ENCODE measurements around the gene CX3CL1. TPM values are rescaled to one million over a fixed set of nuclear protein-coding genes. Genes with fewer than 3 reads are reported as not detected.

CX3CL1 gene
- total RNA-seq, 6 donors from 2014 or later, result 6.3 to 106 (median 31.7) TPM

DNA sequence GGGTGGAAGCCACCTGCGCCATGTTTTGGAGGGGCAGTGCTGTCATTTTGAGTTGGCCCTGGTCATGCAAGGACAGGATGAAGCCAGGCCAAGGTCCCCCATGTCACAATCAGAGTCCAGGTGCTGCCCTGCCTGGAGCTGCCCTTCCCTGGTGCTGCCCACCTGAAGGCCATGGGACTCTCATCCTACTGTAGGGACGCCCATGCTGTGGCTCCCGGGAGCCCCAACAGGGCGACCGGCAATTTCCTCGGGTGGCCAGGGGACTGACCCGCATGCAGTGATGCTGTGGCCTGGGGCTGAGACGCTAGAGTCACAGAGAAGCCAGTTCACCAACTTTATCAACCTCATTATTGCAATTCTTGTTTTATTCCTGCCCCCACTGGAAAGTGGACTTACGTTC is 40.3 kb downstream of the CX3CL1 start:
- ATAC-seq (ENCODE audit: low FRiP score in 2 of 2), result no peak
- H3K36me3 ChIP-seq, result no peaks in the 10 kb centered on the region
- H3K27me3 ChIP-seq, result no peaks in the 10 kb centered on the region
- TF ChIP-seq EP300 (IDR thresholded peaks at IDR 0.05) (no peak), POLR2A (IDR thresholded peaks at IDR 0.05) (no peak), POLR2AphosphoS5 (IDR thresholded peaks at IDR 0.05) (no peak)
- no peak overlapping the region for H3K4me3 ChIP-seq
- H3K9me3 ChIP-seq, result no peaks in the 10 kb centered on the region
- DNase-seq, result peak in 1 of 2 donors; percentile 43
- no peak overlapping the region for H3K27ac ChIP-seq
- WGBS, 2 donors, result 84 to 87% methylated on average over 2 to 9 of the region's 9 CpGs
- H3K4me1 ChIP-seq, result peaks cover 32 to 45% (median 42%) of the 10 kb centered on the region in 4 donors

DNA sequence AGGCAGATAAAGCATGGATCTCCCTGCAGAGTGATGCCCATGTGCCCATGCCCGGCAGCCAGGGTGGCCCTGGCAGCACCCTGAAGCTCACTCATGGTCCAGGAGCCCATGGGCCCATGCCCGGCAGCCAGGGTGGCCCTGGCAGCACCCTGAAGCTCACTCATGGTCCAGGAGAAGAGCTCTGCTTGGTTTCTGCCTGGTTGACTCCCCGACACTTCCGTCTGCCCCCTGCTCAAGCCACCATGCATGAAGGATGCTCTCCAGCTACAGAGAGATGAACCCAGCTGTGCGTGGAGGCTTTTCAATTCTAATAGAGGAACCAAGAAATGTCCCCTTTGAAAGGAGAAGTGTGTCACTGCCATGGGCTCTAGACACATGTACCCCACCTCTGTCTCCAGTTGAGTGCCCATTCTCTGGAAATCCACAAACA is 41.0 kb downstream of the CX3CL1 start:
- 83 to 100% methylated on average over 1 to 5 of the region's 5 CpGs for WGBS, 2 donors

DNA sequence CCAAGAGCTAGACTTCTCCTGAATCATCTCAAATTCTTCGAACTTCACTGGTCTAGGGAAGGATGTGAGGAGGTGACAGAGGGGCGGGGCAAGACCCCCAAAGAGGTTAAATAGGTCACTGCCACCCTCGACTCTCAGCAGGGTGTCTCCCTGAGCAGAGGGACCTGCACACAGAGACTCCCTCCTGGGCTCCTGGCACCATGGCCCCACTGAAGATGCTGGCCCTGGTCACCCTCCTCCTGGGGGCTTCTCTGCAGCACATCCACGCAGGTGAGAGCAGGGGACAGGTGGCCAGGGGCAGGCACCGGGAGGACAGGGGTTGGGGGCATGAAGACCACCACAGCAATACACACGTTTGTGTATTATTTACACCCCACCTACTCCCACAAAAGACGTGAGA is 41.4 kb downstream of the CX3CL1 start:
- Histone ChIP-seq H3K36me3 (no peaks in the 10 kb centered on the region), H3K27me3 (no peaks in the 10 kb centered on the region), H3K4me1 (peaks cover 31 to 50% (median 49%) of the 10 kb centered on the region in 4 donors), H3K4me3 (no peak overlapping the region), H3K9me3 (no peaks in the 10 kb centered on the region), H3K27ac (no peak overlapping the region)
- ATAC-seq (ENCODE audit: low FRiP score in 2 of 2), result no peak
- DNase-seq, result peak in 1 of 2 donors; percentile 36
- no peak for TF ChIP-seq POLR2A (IDR thresholded peaks at IDR 0.05)
- no peak for TF ChIP-seq EP300 (IDR thresholded peaks at IDR 0.05)
- TF ChIP-seq POLR2AphosphoS5 (IDR thresholded peaks at IDR 0.05), result no peak
- TF ChIP-seq, protein P1, sequence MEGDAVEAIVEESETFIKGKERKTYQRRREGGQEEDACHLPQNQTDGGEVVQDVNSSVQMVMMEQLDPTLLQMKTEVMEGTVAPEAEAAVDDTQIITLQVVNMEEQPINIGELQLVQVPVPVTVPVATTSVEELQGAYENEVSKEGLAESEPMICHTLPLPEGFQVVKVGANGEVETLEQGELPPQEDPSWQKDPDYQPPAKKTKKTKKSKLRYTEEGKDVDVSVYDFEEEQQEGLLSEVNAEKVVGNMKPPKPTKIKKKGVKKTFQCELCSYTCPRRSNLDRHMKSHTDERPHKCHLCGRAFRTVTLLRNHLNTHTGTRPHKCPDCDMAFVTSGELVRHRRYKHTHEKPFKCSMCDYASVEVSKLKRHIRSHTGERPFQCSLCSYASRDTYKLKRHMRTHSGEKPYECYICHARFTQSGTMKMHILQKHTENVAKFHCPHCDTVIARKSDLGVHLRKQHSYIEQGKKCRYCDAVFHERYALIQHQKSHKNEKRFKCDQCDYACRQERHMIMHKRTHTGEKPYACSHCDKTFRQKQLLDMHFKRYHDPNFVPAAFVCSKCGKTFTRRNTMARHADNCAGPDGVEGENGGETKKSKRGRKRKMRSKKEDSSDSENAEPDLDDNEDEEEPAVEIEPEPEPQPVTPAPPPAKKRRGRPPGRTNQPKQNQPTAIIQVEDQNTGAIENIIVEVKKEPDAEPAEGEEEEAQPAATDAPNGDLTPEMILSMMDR (IDR thresholded peaks at IDR 0.05), result no peak
- 76 to 82% methylated on average over 7 of the region's 7 CpGs for WGBS, 2 donors

More for the DNA sequence above, 41.0 kb downstream of the CX3CL1 start:
- Histone ChIP-seq H3K9me3 (no peaks in the 10 kb centered on the region), H3K4me3 (no peak overlapping the region), H3K27ac (no peak overlapping the region), H3K36me3 (no peaks in the 10 kb centered on the region), H3K4me1 (peaks cover 32 to 48% (median 46%) of the 10 kb centered on the region in 4 donors), H3K27me3 (no peaks in the 10 kb centered on the region)
- no peak for TF ChIP-seq EP300 (IDR thresholded peaks at IDR 0.05)
- no peak for TF ChIP-seq POLR2A (IDR thresholded peaks at IDR 0.05)
- TF ChIP-seq, protein P1 (IDR thresholded peaks at IDR 0.05), result no peak
- no peak for TF ChIP-seq POLR2AphosphoS5 (IDR thresholded peaks at IDR 0.05)
- ATAC-seq (ENCODE audit: low FRiP score in 2 of 2) (no peak), DNase-seq (peak in 1 of 2 donors; percentile 69)

DNA sequence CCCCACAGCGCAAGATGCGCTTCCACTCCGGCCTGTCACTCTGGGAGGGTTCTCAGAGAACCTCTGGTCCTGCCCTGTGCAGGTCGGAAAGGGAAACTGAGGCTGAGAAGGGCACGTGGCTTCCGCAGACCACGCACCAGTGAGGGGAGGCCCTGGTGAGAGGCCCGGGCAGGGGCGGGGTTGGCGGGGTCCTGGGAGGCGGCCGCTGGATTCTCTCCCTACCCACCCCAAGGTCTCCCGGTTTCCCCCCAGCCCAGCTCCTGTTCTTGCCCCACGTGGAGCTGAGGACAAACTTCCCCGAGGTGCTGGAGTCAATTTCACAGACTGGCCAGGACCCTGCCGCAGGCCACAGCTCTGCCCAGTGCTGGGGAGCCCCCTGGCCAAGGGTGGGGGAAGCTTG is 43.8 kb downstream of the CX3CL1 start:
- Histone ChIP-seq H3K27ac (peak overlapping the region in 3 of 4 donors; percentile 18 to 72 (median 27)), H3K4me3 (no peak overlapping the region), H3K4me1 (peaks cover 22 to 39% (median 38%) of the 10 kb centered on the region in 4 donors), H3K9me3 (no peaks in the 10 kb centered on the region), H3K27me3 (no peaks in the 10 kb centered on the region), H3K36me3 (no peaks in the 10 kb centered on the region)
- WGBS, 2 donors, result 83 to 95% methylated on average over 7 to 16 of the region's 16 CpGs
- DNase-seq (peak in 1 of 2 donors; percentile 80), ATAC-seq (ENCODE audit: low FRiP score in 2 of 2) (no peak)
- TF ChIP-seq EP300 (IDR thresholded peaks at IDR 0.05), result no peak
- TF ChIP-seq, protein P1 (IDR thresholded peaks at IDR 0.05), result no peak
- no peak for TF ChIP-seq POLR2AphosphoS5 (IDR thresholded peaks at IDR 0.05)
- TF ChIP-seq POLR2A (IDR thresholded peaks at IDR 0.05), result no peak

DNA sequence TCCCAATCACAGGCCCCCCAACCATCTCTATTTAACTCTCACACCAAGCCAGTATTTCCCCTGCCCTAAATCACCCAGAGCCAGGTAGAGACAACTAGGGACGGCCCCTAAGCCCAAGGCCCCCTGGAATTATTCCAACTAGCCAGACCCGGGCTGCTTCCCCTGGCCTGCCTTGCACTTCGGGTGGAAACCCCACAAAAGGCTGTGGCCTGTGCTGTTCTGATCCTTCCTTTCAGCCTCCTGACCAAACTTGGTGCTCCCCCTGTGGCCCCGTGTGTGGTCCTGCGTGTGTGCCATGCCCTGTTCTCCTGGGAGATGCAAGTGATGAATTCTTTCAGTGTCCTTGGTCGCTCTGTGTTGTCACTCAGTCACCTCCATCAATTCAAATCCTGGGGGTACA is 47.2 kb downstream of the CX3CL1 start:
- no peak for ATAC-seq (ENCODE audit: low FRiP score in 2 of 2)
- Histone ChIP-seq H3K27ac (peak overlapping the region in 2 of 4 donors; percentile 58 to 62), H3K9me3 (no peaks in the 10 kb centered on the region), H3K36me3 (no peaks in the 10 kb centered on the region), H3K4me3 (no peak overlapping the region), H3K27me3 (no peaks in the 10 kb centered on the region), H3K4me1 (peaks cover 22 to 48% (median 45%) of the 10 kb centered on the region in 4 donors)
- no peak for DNase-seq
- TF ChIP-seq POLR2A (IDR thresholded peaks at IDR 0.05) (no peak), POLR2AphosphoS5 (IDR thresholded peaks at IDR 0.05) (no peak), EP300 (IDR thresholded peaks at IDR 0.05) (no peak)
- TF ChIP-seq, protein P1 (IDR thresholded peaks at IDR 0.05), result no peak
- WGBS, 2 donors, result 73 to 74% methylated on average over 6 of the region's 6 CpGs

Data from upper lobe of left lung (tissue), 6 donors.